NCI-H345 (cell line): ENCODE measurements around the gene GATB.

Source experiments
- DNase-seq: peaks from one replicate; lab custom pipeline; 2025; lab: John Stamatoyannopoulos, UW

GATB gene

DNA sequence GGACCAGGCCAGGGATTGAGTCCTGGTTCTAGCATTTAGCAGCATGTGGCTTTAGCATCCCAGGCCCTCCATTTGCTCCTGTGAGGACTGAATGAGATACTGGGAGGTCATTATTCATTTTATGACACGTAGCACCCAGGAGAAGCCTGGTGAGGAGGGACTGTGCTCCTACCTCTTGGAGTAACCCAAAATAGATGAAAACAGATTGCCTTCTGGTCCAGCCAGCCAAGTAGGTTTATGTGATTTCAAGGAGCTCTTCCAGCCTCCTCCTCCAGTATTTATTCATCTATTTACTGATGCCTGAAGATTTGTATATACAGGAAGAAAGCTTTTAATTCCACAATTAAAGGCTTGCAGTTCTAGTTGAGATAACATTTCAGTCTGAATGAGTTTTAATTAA is 109.3 kb downstream of the GATB start:
- no peak for DNase-seq

DNA sequence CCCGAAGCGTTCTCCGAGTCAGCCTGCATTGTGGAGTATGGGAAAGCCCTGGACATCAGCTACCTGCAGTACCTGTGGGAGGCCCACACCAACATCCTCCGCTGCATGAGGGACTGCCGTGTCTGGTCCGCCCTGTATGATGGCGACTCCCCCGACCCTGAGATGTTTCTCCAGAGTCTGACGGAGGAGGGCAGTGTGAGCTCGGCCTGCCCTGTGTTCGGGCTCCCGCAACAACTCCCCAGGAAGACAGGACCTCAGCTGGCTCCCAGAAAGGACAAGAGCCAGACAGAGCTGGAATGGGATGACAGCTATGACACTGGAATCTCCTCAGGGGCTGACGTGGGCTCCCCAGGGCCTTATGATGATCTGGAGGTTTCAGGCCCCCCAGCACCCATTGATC is 111.3 kb downstream of the GATB start:
- DNase-seq, result no peak

- DNase-seq, result no peak
Measured at GRCh38 chr4:151646322-151646721, 114.5 kb downstream of the GATB start.

GRCh38 chr4:151644622-151645021 is 116.2 kb downstream of the GATB start:
- peak; percentile 13 for DNase-seq

DNA sequence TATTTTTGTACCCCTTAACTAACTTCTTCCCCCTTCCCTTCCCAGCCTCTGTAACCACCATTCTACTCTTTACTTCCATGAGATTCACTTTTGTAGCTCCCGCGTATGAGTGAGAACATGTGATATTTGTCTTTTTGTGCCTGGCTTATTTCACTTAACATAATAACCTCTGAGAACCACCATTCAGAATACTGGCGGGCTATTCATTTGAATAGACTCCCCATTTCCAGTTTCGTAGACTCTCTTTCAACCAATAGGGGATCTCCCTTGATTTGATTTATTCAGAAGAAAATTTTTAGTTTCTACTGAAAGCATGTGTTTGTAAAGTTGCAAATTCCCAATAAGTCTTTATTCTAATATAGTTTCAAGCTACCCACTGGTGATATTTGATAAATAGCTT is 117.2 kb downstream of the GATB start:
- no peak for DNase-seq

- DNase-seq, result no peak
Measured at GRCh38 chr4:151641983-151642382, 118.8 kb downstream of the GATB start.

DNA sequence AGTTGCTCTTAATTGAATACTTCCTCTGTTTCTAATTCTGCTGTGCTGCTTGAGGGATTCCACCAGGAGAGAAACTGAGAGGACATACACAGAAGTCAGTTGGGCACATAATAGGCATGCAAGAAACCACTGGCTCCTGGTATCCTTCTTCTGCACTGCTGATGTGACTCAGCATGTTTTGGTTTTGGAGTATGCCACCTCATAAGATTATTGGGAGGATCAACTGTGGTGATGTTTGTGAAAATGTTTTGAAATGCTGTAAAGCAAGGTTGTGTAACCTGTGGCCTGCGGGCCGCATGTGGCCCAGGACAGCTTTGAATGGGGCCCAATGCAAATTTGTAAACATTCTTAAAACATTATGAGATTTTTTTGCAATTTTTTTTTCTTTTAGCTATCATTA is 119.6 kb downstream of the GATB start:
- DNase-seq, result no peak

DNA sequence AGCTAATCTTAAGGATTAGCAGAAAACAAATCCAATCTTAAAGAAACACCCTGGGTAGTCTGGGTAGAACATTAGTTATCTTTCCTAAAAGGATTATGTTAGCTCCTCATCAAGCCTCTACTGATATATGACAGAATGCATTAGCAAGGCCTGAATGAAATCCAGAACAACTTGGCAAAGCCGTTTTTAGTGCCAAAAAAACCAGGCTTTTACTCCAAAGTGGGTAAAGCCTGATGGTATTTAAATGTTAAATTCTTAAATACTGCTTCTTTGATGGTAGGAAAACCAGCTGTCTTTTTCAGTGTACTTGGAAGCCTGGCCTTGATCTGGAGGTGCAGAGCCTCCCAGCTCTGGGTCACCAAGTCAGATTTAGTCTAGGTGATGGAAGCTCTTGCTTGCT is 120.4 kb downstream of the GATB start:
- DNase-seq, result no peak

- DNase-seq, result no peak
Measured at GRCh38 chr4:151638295-151638858, 122.4 kb downstream of the GATB start.

DNA sequence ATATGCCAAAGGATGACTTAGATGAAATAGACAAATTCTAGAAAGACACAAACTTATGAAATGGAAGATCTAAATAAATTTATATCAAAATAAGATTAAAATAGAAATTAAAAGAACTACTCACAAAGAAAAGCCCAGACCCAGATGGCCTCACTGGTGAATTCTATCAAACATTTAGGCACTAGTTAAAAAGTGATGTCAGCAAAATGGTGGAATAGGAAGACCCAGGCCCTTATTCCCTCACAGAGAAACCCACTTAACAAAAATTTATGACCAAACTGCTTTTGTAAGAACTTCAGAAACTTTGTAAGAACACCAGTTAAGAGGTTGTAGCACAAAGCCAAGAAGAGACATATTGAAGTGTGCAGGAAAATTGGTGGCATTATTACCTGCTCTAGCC is 129.5 kb downstream of the GATB start:
- no peak for DNase-seq

DNA sequence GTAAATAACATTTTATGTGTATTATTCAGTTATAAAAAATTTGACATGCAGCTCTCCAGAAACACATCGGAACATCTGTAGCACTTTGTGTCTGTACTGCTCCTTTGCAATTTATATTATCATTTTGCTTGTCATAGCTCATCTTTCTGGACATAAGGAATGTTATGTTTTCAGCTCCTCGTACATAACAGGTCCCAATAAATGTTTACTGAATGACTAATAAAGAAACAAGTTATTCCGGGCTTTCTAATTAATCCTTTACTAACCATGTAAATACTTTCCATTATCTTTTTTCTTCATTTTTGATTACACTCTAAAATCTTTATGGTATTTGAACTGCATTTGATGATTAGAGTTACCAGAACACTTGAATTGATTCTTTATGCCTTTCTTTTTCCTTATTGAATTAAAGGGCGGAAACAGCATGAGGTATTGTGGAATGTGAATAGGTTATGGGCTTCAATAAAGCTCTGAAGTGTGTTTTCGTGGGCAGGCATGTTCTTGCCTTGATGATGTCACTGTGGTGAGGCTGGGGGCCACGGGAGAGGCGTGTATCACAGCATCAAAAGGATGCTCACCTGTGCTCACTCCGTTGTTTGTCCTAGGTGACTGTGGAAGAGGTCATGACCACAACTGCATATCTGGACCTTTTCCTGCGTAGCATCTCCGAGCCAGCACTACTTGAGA is 131.6 kb downstream of the GATB start:
- DNase-seq, result no peak

GRCh38 chr4:151628001-151628608 is 132.7 kb downstream of the GATB start:
- no peak for DNase-seq

DNA sequence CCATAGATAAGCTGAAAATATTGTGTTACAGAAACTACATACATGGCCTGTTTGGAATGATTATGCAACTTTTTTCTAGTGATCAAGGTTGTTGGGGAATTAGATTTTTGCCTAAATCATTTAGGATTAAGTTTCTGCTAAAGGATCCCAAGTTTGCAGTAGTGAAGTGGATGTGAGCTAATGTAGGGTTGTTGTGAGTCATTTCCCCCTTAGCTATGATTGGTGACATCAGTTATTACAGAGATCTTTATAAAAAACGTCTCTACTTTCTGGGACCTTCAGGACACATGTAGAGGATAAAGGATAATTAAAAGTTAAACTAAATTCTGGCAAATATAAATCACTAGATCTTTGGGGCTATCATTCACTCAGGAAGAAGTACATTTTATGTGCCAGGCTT is 133.3 kb downstream of the GATB start:
- no peak for DNase-seq

DNA sequence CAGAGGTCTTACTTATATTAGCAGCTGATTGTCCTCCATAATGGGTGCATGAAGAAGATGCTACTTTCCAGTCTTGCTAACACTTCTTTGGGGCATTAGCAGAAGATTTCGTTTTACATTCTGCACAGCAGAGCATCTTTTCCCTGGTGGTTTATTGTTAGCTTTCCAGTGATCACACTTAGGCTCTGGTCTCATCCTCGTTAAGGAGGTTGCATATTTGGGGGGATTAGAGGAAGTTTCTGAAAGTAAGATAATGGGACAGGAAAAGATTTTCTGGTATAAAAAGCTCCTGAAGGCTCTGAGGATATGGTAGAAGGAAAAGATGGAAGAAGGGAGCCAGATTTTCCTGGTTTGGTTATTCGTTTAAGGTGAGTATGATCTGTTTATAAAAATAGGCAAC is 134.1 kb downstream of the GATB start:
- no peak for DNase-seq

DNA sequence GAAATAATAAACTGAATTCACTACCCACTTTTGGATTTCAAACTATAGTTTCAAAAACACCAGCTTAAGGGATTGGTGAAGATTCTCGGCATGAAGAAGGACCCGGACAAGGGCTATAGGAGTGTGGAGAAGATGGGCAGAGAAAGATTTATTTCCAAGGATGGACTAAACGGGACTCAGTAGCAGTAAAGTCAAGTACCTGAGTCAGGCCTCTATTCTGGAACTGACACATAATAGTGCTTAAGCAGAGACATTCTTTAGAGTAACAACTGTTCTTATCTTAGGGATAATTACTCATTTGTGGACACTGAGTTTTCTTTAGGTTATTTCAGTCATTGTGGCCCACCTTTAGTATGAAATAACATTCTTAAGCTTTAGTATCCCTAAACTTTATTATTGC is 134.6 kb downstream of the GATB start:
- no peak for DNase-seq

GRCh38 chr4:151624626-151625565 is 135.9 kb downstream of the GATB start:
- DNase-seq, result no peak
